Stimulated activated naive CD8-positive, alpha-beta T cell treated with anti-CD3 and anti-CD28 coated beads, Interleukin-15, Interleukin-2, amounts not matched to agents 100 U/mL and 50 U/mL, for 24 hours (primary cell): ENCODE data around the gene CDKAL1.
A peak's percentile ranks its signal among the peaks of the same experiment; 100 is the strongest.
"Not testable (repeated sequence)": the region's sequence is repeated elsewhere in the genome, so short reads cannot be mapped to it uniquely, and the experiment has no call there.

ENCODE experiments used
- ATAC-seq: fragments of 150-1000 bp; cut with Tn5 transposase; one replicate; pipeline ENCODE4 v1.10.0; 2021
- DNase-seq: peaks from one replicate; pipeline ENCODE4 v3.0.0; 2021

CDKAL1 gene

GRCh38 chr6:20594299-20594853 lies 60.1 kb downstream of the CDKAL1 start:
- not testable (repeated sequence) for DNase-seq, ATAC-seq

- DNase-seq (no peak), ATAC-seq (peak; percentile 96)
Measured at GRCh38 chr6:20599302-20600051, 65.2 kb downstream of the CDKAL1 start.

GRCh38 chr6:20600831-20601230 lies 66.6 kb downstream of the CDKAL1 start:
- no peak for ATAC-seq
- no peak for DNase-seq

GRCh38 chr6:20604159-20604558 lies 69.9 kb downstream of the CDKAL1 start:
- ATAC-seq (no peak), DNase-seq (no peak)

- ATAC-seq (no peak), DNase-seq (no peak)
Measured at GRCh38 chr6:20605061-20605460, 70.8 kb downstream of the CDKAL1 start.

- no peak for ATAC-seq
- DNase-seq = no peak
Measured at GRCh38 chr6:20605581-20605980, 71.3 kb downstream of the CDKAL1 start.

- DNase-seq (no peak), ATAC-seq (no peak)
Measured at GRCh38 chr6:20606831-20607230, 72.6 kb downstream of the CDKAL1 start.

- ATAC-seq (no peak), DNase-seq (no peak)
Measured at GRCh38 chr6:20608356-20608755, 74.1 kb downstream of the CDKAL1 start.

GRCh38 chr6:20608905-20609304 lies 74.6 kb downstream of the CDKAL1 start:
- no peak for ATAC-seq
- DNase-seq = no peak

- DNase-seq, ATAC-seq: not testable (repeated sequence)
Measured at GRCh38 chr6:20609924-20610323, 75.7 kb downstream of the CDKAL1 start.

GRCh38 chr6:20610636-20611370 lies 76.5 kb downstream of the CDKAL1 start:
- ATAC-seq = no peak
- DNase-seq = no peak

GRCh38 chr6:20617537-20617936 lies 83.3 kb downstream of the CDKAL1 start:
- DNase-seq, ATAC-seq: not testable (repeated sequence)

- DNase-seq (no peak), ATAC-seq (no peak)
Measured at GRCh38 chr6:20620043-20620442, 85.8 kb downstream of the CDKAL1 start.

GRCh38 chr6:20623761-20624160 lies 89.5 kb downstream of the CDKAL1 start:
- ATAC-seq (no peak), DNase-seq (no peak)

GRCh38 chr6:20626165-20626564 lies 91.9 kb downstream of the CDKAL1 start:
- ATAC-seq (no peak), DNase-seq (no peak)

- DNase-seq = no peak
Measured at GRCh38 chr6:20629509-20629908, 95.3 kb downstream of the CDKAL1 start.

GRCh38 chr6:20630136-20630535 lies 95.9 kb downstream of the CDKAL1 start:
- no peak for ATAC-seq

More at GRCh38 chr6:20629509-20629908, 95.3 kb downstream of the CDKAL1 start:
- ATAC-seq = no peak

GRCh38 chr6:20630617-20631548 lies 96.6 kb downstream of the CDKAL1 start:
- ATAC-seq = peak; percentile 82

More at GRCh38 chr6:20630136-20630535, 95.9 kb downstream of the CDKAL1 start:
- no peak for DNase-seq

GRCh38 chr6:20631549-20631924 lies 97.3 kb downstream of the CDKAL1 start:
- DNase-seq (no peak), ATAC-seq (no peak)

More at GRCh38 chr6:20630617-20631548, 96.6 kb downstream of the CDKAL1 start:
- DNase-seq = peak; percentile 7

GRCh38 chr6:20632696-20633095 lies 98.4 kb downstream of the CDKAL1 start:
- DNase-seq = no peak
- ATAC-seq = no peak

GRCh38 chr6:20633566-20634340 lies 99.5 kb downstream of the CDKAL1 start:
- no peak for DNase-seq
- no peak for ATAC-seq
